Common myeloid progenitor, CD34-positive (primary cell): ENCODE results near the gene SLC35F6.

Source experiments
- CTCF ChIA-PET: fragments of 350-600 bp; sonication (Branson Sonifier 250); formaldehyde crosslinking; loops from one replicate; lab custom pipeline; 2021; ENCODE audit warnings: antibody characterized with exemption; lab: Charles Lee
- POLR2A ChIA-PET: fragments of 350-600 bp; sonication (Branson Sonifier 250); formaldehyde crosslinking; loops from one replicate; lab custom pipeline; 2021; ENCODE audit warnings: antibody characterized with exemption; lab: Charles Lee
- DNase-seq, 3 donors: peaks; one replicate each; pipeline versions ENCODE4 v3.0.0 to v3.0.0-alpha.2; 2013
- H3K27ac ChIP-seq, 2 experiments: 1 replicate in 1 of 2; 2 replicates in 1 of 2; pipeline ENCODE4 v1.7.0; 2013; ENCODE audit warnings: inconsistent platforms in 2 of 2, low read length in 2 of 2, mild to moderate bottlenecking in 2 of 2, low read depth in 1 of 2, moderate library complexity in 1 of 2; ENCODE audit not compliant: severe bottlenecking in 2 of 2, insufficient read depth in 1 of 2, poor library complexity in 1 of 2
- H3K27me3 ChIP-seq, 5 experiments: replicated peaks in 2 of 5; 1 replicate in 3 of 5; 2 replicates in 2 of 5; pipeline versions ENCODE4 v1.6.1 to v1.7.0; 2013; ENCODE audit warnings: low read length in 4 of 5, mild to moderate bottlenecking in 2 of 5, moderate library complexity in 2 of 5, inconsistent platforms in 1 of 5; ENCODE audit not compliant: insufficient read depth in 5 of 5, control insufficient read depth in 4 of 5
- H3K36me3 ChIP-seq, 4 experiments: 1 replicate in 2 of 4; 2 replicates in 2 of 4; pipeline versions ENCODE4 v1.6.1 to v1.7.0; 2013; ENCODE audit warnings: low read length in 3 of 4, control low read depth in 1 of 4, mild to moderate bottlenecking in 1 of 4; ENCODE audit not compliant: control insufficient read depth in 4 of 4, insufficient read depth in 4 of 4
- H3K4me1 ChIP-seq, 4 experiments: 1 replicate in 3 of 4; 2 replicates in 1 of 4; pipeline versions ENCODE4 v1.6.1 to v1.7.1; 2013; ENCODE audit warnings: low read length in 3 of 4, mild to moderate bottlenecking in 3 of 4, control low read depth in 1 of 4, inconsistent platforms in 1 of 4, moderate library complexity in 1 of 4; ENCODE audit not compliant: control insufficient read depth in 4 of 4, insufficient read depth in 4 of 4; ENCODE audit errors: control extremely low read depth in 1 of 4
- H3K4me3 ChIP-seq, 7 experiments: 1 replicate in 4 of 7; 2 replicates in 3 of 7; pipeline versions ENCODE4 v1.5.1 to v1.7.0; 2013; ENCODE audit warnings: mild to moderate bottlenecking in 7 of 7, low read length in 6 of 7, moderate library complexity in 6 of 7, inconsistent platforms in 2 of 7, low read depth in 2 of 7, control low read depth in 1 of 7; ENCODE audit not compliant: insufficient read depth in 4 of 7, control insufficient read depth in 1 of 7; ENCODE audit errors: extremely low read depth in 1 of 7
- H3K9me3 ChIP-seq, 5 experiments: 1 replicate in 4 of 5; 2 replicates in 1 of 5; pipeline versions ENCODE4 v1.6.1 to v1.7.1; 2013; ENCODE audit warnings: low read length in 4 of 5, mild to moderate bottlenecking in 2 of 5, inconsistent platforms in 1 of 5, low read depth in 1 of 5, moderate library complexity in 1 of 5; ENCODE audit not compliant: control insufficient read depth in 4 of 5, insufficient read depth in 2 of 5; ENCODE audit errors: control extremely low read depth in 1 of 5
- WGBS: methylation state at CpG from one replicate; pipeline ENCODE4 v1.1.5; 2013; ENCODE audit not compliant: insufficient coverage; 5-methylcytosine and 5-hydroxymethylcytosine counted together

SLC35F6 gene

DNA sequence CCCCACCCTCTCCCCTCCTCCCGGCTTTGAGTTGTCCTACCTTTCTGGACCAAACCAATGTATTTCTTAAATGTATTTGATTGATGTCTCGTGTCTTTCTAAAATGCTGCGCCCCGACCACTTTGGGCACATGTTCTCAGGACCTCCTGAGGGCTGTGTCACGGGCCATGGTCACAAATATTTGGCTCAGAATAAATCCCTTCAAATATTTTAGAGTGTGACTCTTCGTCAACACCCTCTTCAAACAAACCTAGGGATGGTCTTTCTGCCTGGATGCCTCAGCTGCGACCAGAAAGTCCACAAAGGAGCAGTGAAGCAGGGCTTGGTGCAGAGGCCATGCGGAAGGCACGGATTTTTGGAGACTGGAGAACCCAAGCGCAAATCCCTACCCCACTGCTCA, 1.1 kb upstream of the SLC35F6 start:
- no peaks in the 10 kb centered on the region for H3K27me3 ChIP-seq
- peaks cover 0 to 34% (median 28%) of the 10 kb centered on the region in 4 experiments for H3K4me1 ChIP-seq
- ChIA-PET POLR2A (no interaction called here), CTCF (interaction anchor here (0.9 to 1.6 kb wide), 3 partner anchors 9 to 22 kb away, joined by 3 to 5 read pairs (median 3); no protein-coding TSS in a partner anchor)
- DNase-seq, result no peak
- H3K9me3 ChIP-seq, result no peaks in the 10 kb centered on the region
- H3K36me3 ChIP-seq, result no peaks in the 10 kb centered on the region
- H3K4me3 ChIP-seq, result no peak overlapping the region
- H3K27ac ChIP-seq, result no peak overlapping the region
- WGBS, result 97% methylated on average over 9 of the region's 10 CpGs

- WGBS, result 67% methylated on average over 2 of the region's 3 CpGs
- Histone ChIP-seq H3K36me3 (no peaks in the 10 kb centered on the region), H3K27ac (peak overlapping the region in 1 of 2 experiments; percentile 80), H3K4me3 (peak overlapping the region; percentile 56 to 91 (median 83)), H3K9me3 (no peaks in the 10 kb centered on the region), H3K27me3 (no peaks in the 10 kb centered on the region), H3K4me1 (peaks cover 4 to 52% (median 46%) of the 10 kb centered on the region in 4 experiments)
- POLR2A ChIA-PET, result no interaction called here
- CTCF ChIA-PET, result no interaction called here
- DNase-seq, result no peak
Measured at GRCh38 chr2:26764906-26765305, 822 bp downstream of the SLC35F6 start.

- CTCF ChIA-PET, result interaction anchor here (1.2 kb wide), 1 partner anchor 19 kb away, joined by 5 read pairs; no protein-coding TSS in a partner anchor
- POLR2A ChIA-PET, result no interaction called here
- WGBS, result 98% methylated on average over 7 of the region's 10 CpGs
Measured at GRCh38 chr2:26765475-26766200, 1.6 kb downstream of the SLC35F6 start.

DNA sequence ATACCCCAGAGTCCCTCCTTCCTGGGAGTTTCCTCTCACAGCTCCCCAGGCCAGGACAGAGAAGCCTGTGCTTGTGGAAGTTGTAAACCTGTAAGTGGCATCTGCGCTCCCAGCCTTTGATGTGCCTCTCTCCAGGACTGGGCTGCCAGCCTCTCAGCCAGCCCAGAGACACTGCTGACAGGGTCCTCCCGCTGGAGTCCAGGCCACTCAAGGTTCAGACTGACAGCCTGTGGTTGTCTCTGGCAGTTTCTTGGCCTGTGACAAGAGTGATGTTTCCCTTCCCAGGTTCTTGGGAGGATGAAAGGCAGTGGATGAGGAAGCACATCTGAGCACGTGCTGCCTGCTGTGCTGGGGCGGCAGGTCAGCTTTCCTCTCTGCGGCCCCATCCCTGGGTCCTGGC, 3.0 kb downstream of the SLC35F6 start:
- H3K27ac ChIP-seq, result no peak overlapping the region
- CTCF ChIA-PET, result interaction anchor here (1.0 to 1.5 kb wide), 4 partner anchors 10 to 24 kb away, joined by 3 to 5 read pairs (median 3); no protein-coding TSS in a partner anchor
- 27% methylated on average over 5 of the region's 5 CpGs for WGBS

More at GRCh38 chr2:26765475-26766200, 1.6 kb downstream of the SLC35F6 start:
- Histone ChIP-seq H3K27ac (no peak overlapping the region), H3K36me3 (no peaks in the 10 kb centered on the region), H3K27me3 (no peaks in the 10 kb centered on the region), H3K9me3 (no peaks in the 10 kb centered on the region), H3K4me3 (peak overlapping the region in 1 of 7 experiments; percentile 80), H3K4me1 (peaks cover 4 to 57% (median 50%) of the 10 kb centered on the region in 4 experiments)
- DNase-seq, result no peak

DNA sequence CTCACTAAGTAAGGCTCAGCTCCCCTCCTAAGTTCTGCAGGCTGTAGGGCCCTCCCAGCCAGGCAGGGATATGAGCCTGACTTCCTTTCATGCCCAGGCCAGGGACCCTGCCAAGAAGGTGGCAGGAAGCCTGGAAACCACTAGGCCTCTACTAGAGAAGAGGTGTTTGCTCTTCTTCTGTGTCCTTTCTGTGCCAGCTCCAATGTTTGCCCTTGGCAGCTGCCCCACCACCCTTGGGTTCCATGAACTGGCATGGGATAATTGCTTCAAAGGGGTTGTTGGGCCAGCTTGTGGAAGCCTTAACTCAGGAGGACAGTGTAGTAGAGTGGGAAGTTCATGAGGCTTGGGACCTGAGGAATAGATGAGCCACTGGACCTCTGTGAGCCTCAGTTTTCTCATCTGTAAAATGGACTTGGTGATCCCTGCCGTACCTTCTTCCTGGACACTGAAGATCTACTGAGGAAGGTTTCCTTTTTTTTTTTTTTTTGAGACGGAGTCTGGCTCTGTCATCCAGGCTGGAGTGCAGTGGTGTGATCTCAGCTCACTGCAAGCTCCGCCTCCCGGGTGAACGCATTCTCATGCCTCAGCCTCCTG, 3.9 kb downstream of the SLC35F6 start:
- H3K36me3 ChIP-seq, result no peaks in the 10 kb centered on the region
- DNase-seq, result peak in 2 of 3 donors; percentile 40 to 49
- peak overlapping the region in 1 of 7 experiments; percentile 26 for H3K4me3 ChIP-seq
- WGBS, result 100% methylated on average over 3 of the region's 5 CpGs
- no peak overlapping the region for H3K27ac ChIP-seq
- H3K9me3 ChIP-seq, result no peaks in the 10 kb centered on the region
- ChIA-PET POLR2A (no interaction called here), CTCF (interaction anchor here (0.5 to 1.5 kb wide), 5 partner anchors 9 to 32 kb away, joined by 3 to 4 read pairs (median 3); no protein-coding TSS in a partner anchor)
- peaks cover 4 to 79% (median 65%) of the 10 kb centered on the region in 4 experiments for H3K4me1 ChIP-seq
- no peaks in the 10 kb centered on the region for H3K27me3 ChIP-seq

More for the DNA sequence above, 3.0 kb downstream of the SLC35F6 start:
- H3K9me3 ChIP-seq, result no peaks in the 10 kb centered on the region
- peaks cover 4 to 70% (median 58%) of the 10 kb centered on the region in 4 experiments for H3K4me1 ChIP-seq
- H3K27me3 ChIP-seq, result no peaks in the 10 kb centered on the region
- no peak overlapping the region for H3K4me3 ChIP-seq
- peak in 1 of 3 donors; percentile 33 for DNase-seq
- no peaks in the 10 kb centered on the region for H3K36me3 ChIP-seq
- POLR2A ChIA-PET, result no interaction called here

- no peaks in the 10 kb centered on the region for H3K27me3 ChIP-seq
- no peak for DNase-seq
- no peak overlapping the region for H3K4me3 ChIP-seq
- H3K4me1 ChIP-seq, result peaks cover 4 to 76% (median 65%) of the 10 kb centered on the region in 4 experiments
- H3K27ac ChIP-seq, result no peak overlapping the region
- WGBS, result 91% methylated on average over 3 of the region's 3 CpGs
- no peaks in the 10 kb centered on the region for H3K9me3 ChIP-seq
- POLR2A ChIA-PET, result interaction anchor here (0.6 to 0.9 kb wide), 3 partner anchors 17 to 31 kb away, joined by 3 to 5 read pairs (median 4); no protein-coding TSS in a partner anchor
- H3K36me3 ChIP-seq, result no peaks in the 10 kb centered on the region
- CTCF ChIA-PET, result interaction anchor here (0.5 to 1.4 kb wide), 8 partner anchors 9 to 77 kb away, joined by 3 to 6 read pairs (median 4); partner anchors contain the start of gene CENPA
Measured at GRCh38 chr2:26768759-26769088, 4.6 kb downstream of the SLC35F6 start.
